HG03565 (cell line): ENCODE data around the gene CREBL2.

Experiments used
- ATAC-seq: cut with Tn5 transposase; IDR thresholded peaks from one replicate; pipeline ENCODE4 v1.9.1; 2021; ENCODE audit warnings: mild to moderate bottlenecking, moderate library complexity; ENCODE audit not compliant: unreplicated experiment

CREBL2 gene

DNA sequence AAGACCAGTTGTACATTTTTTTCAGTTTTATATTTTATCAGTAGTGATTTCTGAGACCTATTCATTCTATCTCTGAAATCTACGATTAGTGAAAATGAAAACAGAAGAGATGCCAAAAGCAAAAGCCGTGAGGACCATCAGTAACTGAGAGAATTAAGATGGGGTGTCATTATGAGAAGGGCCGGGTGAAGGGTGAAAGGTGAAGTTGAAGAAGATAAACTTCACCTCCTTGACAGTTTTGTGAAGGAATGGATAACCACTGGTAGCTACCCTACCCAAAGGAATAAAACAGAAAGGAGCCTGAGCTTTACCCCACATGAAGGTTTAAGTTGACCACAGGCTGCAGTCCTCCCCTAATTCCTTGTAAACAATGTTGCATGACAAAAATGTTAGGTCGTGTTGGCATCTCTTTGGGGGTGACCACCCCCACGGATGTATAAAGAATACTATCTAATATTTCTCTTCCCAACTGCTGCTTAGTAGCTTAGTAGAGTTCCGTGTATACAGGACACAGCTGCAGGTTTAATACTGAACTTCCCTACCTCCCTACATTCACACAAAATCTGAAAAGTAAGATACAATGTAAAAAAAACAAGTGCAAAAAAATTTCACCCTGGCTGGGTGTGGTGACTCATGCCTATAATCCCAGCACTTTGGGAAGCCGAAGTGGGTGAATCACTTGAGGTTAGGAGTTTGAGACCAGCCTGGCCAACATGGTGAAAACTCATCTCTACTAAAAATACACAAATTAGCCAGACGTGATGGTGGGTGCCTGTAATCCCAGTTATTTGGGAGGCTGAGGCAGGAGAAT lies 60.4 kb downstream of the CREBL2 start:
- no peak for ATAC-seq

DNA sequence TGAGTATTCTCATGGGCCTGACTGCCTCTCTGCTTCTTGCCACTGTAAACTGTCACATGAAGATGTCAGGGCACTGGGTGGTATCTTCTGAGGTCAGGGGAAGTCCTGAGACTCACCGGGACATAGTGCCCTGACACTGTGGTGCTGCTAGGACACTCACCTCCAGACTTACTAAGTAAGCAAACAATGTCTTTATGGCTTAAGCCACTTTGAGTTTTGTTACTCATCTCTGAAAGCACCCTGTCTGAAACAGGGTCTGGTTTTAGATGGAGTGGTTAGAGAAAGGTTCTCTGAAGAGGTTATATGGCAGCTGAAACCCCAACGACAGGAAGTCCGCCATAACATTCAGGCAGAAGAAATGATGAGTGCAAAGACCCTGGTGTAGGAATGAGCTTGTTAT lies 61.6 kb downstream of the CREBL2 start:
- peak; percentile 65 for ATAC-seq

DNA sequence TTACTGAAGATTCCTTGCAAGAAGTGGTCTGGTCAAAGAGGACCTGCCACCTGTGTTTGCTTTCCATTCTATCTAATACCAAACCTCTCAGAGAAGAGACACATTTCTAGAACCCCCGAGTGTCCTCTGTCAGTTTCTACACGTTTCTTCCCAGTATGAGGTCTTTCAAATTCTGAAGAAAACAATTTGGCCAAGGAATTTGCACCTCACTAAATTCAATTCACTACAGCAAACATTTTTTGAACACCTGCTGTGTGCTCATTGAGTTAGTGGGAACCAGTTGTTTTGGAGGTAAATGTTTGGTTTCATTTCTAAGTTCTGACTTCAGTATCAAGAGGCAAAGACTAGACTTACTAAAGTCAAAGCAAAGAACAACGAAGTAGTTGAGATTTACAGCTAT lies 64.9 kb downstream of the CREBL2 start:
- no peak for ATAC-seq

DNA sequence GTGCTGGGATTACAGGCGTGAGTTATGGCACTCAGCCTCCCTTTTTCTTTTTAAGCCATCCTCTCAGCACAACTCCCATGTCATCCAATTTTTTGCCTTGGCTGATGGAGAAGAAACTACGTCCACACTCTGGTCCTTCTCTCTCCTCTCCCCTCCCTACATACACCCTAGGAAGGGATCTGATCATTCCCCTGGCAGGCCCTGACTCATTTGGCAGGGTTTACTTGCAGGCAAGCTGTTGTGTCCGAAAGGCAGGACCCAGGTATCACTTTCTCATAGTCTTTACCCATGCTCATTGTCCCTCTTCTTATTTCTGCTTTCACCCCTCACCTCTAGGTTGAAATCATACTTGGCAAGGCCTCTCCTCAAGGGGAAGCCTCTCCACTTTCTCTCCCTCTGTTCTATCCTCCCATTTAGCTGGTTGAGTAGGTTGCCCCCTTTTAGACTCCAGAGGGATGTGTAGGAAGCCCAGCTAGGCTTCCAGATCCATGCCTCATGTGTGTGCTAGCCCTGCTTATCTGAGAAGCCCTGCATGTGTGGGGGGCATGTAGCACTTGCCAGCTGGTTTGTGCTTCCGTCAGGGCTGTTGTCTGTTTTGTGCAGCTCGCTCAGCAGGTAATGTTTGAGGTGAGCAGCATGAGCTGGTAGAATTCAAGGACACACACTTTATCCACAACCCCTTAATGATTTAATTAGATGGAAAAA lies 69.5 kb downstream of the CREBL2 start:
- ATAC-seq = no peak

DNA sequence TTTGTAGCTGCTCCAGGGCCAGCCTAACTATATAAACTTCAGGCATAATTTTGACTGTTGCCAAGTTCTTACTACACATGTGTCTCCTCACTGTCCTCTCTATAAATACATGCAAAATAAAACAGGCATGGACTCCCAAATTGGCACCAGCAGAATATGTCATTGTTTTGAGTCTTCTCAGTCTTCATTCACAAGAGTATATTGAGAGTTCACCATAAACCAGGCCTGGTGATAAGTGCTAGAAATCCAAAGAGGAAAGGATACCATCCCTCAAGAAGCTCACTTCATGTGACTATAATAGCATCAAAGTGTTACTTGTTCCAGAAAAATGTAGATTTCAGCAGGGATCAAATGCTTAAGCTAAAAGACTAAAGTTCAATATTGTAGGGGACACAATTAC lies 70.6 kb downstream of the CREBL2 start:
- ATAC-seq = no peak

DNA sequence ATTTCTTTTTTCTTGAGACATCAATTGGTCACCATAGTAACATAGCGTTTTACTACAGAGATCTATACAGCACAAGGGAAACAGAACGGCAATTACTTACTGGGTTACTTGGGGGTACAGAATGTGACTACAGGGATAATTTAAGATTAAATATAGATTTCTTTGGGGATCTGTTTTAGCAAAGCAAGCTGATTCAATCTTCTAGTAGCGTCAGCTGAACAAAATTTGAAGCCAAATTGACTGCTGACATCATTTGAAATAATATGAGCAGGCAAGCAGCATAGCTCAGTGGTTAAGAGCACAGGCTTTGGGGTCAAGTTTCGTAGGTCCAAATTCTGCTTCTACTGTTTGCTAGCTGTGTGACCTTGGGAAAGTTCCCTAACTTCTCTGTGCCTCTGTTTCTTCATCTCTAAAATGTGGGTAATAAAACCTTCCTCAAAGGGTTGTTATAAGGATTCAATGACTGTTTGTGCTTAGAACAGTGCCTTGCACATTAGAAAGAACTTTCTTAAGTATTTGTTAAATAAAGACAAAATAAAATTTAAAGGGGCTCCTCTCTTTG lies 71.5 kb downstream of the CREBL2 start:
- ATAC-seq = no peak

DNA sequence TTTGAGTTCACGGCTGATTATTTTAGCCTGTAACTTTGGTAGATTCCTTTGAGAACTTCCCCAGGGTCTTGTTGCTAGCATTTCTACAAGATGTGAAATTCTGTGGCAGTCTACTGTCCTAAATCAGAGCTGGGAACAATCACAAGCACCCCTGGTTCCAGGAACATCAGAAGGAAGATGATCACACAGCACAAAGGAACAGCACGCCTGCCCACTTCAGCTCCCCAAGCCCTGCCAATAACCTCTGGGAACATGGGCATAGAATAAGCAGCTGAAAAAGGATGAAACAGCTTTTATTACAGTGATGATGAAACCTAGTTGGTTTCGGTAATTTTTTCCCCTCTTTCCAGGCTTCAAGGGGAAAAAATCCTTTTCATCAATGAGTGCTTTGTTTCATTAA lies 72.0 kb downstream of the CREBL2 start:
- ATAC-seq = no peak

DNA sequence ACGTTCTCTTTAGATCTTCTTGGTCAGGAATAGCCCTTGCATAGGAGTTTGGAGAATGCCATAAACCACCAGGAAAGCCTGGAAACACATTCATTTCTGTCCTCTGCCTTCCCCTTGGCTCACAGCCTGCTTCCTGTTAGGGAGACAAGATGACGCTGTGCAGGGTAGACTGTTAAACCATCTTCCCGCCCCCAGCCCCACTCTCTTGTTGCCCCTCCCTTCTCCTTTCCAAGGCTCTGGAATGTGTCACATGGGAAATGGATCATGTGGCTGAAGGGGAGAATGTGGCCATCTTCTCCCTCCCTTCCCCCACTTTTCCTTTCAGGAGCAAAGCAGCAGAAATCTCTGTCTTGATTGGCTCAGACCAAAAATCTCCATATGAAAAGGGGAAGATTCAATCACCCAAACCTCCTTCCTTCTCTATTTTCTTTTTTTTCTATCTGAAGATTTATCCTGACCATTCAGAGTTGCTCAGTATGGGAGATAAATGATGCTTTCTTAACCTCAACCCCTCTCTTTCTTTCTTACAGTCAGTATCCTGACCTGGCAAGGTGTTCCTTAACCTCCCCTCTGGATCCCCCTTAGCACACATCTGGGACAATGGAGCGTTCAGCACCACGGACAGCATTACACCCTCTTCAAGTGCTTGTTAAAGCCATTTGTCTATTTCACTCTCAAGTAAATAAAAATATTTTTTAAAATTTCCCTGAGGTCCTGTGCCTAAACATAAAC lies 72.9 kb downstream of the CREBL2 start:
- no peak for ATAC-seq

GRCh38 chr12:12685305-12685704 lies 73.6 kb downstream of the CREBL2 start:
- ATAC-seq = no peak

GRCh38 chr12:12686472-12686871 lies 74.8 kb downstream of the CREBL2 start:
- ATAC-seq = no peak

- ATAC-seq = no peak
Measured at GRCh38 chr12:12686925-12687324, 75.2 kb downstream of the CREBL2 start.

- ATAC-seq = no peak
Measured at GRCh38 chr12:12689647-12690300, 78.1 kb downstream of the CREBL2 start.

- ATAC-seq = peak; percentile 35
Measured at GRCh38 chr12:12691549-12691948, 79.9 kb downstream of the CREBL2 start.

- ATAC-seq = no peak
Measured at GRCh38 chr12:12693111-12693671, 81.5 kb downstream of the CREBL2 start.
